Fibroblast of skin of abdomen (primary cell): ENCODE measurements around the gene VAPA.
"Not testable (repeated sequence)": the region's sequence is repeated elsewhere in the genome, so short reads cannot be mapped to it uniquely, and the experiment has no call there.

ENCODE experiments used
- DNase-seq: peaks from one replicate; pipeline ENCODE4 v3.0.0-alpha.2; 2013

The VAPA gene

DNA sequence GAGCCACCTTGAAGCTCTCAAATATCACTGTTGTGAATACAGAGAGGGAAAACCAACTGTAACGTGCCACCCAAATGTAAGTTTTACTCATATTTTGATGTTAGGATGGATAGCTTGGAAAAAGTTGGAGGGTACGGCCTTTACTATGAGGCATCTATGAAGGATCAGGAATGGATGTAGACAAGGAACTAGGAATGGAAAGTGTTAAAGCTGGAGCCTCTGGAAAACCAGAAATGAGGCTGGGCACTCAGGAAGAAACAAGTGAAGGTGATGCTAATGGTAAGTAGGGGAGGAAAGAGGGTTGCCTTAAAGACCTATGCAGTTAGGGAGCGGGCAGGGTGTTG lies 27.8 kb upstream of the VAPA start:
- DNase-seq: no peak

DNA sequence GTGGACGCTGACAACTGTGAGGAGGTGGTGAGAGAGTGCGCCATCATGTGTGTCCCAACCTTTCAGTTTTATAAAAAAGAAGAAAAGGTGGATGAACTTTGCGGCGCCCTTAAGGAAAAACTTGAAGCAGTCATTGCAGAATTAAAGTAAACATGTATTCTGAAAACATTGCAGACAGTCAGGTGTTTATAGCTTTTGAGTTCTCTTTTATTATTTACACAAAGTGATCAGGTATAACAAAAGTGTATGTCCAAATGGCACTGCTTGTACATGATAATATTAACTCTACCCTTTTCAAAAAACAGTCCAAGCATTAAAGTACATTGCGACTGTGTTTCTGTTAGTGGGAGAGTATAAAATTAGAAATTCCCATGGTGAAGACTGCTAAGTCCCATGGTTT lies 25.8 kb upstream of the VAPA start:
- DNase-seq: no peak

DNA sequence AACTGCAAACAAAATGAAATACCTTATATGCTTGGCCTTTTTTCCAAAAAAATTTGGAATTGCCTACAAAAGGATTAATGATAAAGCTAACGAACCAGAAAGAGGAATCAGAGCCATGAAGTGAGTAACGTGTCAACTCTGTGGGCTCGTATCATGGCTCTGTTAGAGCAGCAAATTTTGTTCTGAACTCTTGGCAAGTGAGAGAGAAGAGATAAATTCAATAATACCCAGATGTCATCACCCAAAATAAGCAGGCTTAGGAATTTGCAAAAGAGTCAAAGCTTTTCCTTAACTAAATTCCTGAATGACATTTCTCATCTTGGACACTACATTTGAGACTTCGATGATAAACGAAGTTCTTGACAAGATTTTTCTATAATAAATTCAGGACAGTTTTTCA lies 23.6 kb upstream of the VAPA start:
- DNase-seq: peak; percentile 54

DNA sequence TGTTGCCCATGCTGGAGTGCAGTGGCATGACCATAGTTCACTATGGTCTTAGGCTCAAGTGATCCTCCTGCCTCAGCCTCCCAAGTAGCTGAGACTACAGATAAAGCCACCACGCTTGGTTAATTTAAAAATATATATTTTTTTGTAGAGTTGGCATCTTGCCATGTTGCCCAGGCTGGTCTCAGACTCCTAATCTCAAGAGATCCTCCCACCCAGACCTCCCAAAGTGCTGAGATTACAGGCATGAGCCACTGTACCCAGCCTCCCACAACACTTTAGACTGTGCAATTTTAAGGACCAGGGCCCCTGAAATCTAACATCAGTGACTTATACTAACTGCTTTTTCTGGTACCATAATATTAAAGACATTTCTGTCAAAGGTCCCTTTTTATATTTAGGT lies 22.9 kb upstream of the VAPA start:
- DNase-seq: no peak

DNA sequence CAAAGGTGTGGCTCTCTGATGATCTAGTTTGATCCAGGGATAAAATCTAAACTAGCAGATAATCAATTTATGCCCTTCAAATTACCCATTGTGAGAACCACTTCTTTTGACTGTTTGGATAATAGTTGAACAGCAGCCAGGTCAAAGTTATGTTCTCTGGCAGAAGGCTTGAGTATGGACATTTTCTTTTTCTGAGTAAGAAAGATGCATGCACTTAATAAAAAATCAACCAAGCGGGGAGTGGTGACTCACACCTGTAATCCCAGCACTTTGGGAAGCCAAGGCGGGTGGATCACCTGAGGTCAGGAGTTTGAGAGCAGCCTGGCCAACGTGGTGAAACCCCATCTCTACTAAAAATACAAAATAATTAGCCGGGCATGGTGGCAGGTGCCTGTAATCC lies 22.3 kb upstream of the VAPA start:
- DNase-seq: peak; percentile 27

DNA sequence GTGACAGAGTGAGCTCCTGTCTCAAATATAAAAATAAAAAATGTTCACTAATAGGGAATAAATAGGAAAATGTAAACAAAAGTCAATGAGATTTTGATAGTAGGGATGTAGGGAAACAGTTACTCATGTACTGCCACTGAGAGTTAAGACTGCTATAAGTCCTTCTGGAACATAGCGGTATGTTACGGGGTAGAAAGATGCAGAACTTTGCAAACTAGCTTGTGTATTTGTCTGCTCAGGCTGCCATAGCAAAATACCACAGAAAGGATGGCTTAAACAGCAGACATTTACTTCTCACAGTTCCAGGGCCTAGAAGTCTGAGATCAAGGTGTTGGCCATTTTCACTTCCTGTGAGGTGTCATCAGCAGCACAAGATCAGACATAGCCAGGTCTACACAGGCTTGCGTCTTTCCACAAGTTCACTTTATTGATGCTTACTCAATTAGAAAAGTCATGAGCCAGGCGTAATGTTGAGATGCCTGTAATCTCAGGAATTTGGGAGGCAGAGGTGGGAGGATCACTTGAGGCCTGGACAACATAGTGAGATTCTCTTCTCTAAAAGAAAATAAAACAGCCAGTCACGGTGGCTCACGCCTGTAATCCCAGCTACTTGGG lies 19.3 kb upstream of the VAPA start:
- no peak for DNase-seq

DNA sequence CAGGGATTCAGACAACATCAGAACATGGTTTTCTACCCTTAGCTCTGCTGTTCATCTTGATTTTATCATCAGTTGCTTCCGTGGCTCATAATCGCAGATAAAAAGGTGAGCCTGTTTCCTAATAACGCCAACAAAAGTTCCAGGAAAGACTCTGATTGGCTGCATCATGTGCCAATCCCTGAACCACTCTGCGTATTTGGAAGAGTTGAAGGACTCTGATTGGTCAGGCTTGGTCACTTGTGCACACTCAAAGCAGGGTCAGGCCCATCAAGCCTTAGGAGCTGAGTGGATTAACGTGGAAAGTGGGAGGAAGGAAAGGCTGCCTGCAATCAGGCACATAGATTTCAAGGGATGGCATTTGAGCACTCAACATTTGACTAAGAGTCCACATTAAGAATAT lies 16.7 kb upstream of the VAPA start:
- no peak for DNase-seq

DNA sequence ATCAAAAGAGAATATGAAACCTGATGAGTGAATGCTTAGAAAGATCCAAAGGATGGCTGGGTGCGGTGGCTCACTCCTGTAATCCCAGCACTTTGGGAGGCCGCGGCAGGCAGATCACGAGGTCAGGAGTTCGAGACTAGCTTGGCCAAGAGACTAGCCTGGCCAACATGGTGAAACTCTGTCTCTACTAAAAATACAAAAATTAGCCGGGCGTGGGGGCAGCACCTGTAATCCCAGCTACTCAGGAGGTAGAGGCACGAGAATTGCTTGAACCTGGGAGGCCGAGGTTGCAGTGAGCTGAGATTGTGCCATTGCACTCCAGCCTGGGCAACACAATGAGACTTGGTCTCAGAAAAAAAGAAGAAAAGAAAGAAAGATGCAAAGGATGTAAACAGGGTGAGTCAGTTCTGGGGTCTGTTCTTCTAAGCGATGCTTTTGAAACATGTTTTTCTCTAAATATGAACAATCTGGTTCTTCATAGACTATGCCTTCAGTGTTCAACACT lies 16.0 kb upstream of the VAPA start:
- DNase-seq: not testable (repeated sequence)

DNA sequence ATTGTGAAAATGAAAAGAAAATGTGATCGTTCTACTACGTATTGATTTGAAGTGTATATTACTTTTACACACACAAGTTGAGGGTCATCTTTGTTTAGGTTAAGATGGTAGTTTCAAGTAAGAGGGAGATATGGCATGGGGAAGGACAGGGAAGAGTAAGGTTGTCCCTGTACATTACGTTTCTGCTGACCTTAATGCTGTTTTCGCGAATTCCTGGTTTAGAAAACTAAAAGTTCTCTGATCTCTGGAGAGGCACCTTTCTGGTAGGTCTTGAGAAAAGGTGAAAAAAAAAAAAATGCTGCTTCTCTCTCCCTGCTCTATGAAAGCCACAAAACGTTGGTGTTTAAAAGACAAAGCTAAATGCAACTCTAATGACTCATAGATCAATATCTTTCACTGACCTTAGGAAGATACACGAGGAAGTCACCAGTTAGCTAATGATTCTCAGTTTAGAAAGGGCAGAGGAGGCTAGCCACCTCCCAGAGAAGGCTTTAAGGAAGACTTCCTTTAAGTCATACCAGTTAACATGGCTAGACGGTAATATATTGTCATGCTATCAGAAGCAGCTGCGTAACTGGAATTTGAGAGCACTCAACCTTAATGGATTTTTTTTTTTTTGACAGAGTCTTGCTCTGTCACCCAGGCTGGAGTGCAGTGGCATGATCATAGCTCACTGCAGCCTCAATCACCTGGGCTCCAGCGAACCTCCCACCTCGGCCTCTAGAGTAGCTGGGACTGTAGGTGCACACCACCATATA lies 14.8 kb upstream of the VAPA start:
- peak; percentile 43 for DNase-seq

DNA sequence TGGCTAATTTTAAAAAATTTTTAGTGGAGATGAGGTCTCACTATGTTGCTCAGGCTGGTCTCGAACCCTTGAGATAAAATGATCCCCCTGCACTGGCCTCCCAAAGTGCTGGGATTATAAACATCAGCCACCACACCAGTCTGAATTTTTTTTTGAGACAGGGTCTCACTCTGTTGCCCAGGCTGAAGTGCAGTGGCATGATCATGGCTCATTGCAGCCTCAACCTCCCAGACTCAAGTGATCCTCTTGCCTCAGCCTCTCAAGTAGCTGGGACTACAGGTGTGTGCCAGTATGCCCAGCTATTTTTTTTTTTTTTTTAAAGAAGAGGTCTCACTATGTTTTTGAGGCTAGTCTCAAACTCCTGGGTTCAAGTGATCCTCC lies 14.3 kb upstream of the VAPA start:
- not testable (repeated sequence) for DNase-seq

DNA sequence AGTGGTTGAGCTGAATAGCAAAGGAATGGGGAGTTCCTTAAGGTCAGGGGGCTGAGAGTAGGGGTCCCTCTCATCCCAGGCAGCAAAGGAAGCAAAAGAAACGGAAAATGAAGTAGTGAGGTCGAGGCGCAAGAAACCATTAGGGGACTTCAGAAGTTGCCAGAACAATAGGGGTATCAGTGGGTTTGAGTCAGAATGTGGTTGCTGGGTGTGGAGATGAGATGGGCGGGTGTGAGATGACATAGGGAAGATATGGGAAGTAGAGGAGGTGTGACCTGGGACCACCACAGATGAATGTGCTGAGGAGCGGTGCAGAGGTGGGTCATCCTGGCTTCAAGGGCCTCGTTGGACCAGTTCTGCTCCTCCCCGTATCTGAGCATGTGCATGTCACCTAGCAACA lies 13.1 kb upstream of the VAPA start:
- DNase-seq: no peak

DNA sequence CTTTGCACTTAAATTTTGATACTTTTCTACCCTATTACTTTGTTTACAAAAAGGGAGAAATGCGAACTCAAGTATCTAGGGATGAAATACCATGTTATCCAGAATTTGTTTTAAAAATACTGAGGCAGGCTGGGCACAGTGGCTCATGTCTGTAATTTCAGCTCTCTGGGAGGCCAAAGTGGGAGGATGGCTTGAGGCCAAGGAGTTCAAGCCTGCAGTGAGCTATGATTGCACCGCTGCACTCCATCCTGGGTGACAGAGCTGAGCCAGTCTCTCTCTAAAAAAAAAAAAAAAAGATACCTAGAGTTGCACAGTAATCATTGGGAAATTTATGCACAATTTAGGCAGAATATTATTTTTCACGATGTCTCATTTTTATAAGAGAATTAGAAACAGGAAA lies 12.4 kb upstream of the VAPA start:
- DNase-seq: no peak

DNA sequence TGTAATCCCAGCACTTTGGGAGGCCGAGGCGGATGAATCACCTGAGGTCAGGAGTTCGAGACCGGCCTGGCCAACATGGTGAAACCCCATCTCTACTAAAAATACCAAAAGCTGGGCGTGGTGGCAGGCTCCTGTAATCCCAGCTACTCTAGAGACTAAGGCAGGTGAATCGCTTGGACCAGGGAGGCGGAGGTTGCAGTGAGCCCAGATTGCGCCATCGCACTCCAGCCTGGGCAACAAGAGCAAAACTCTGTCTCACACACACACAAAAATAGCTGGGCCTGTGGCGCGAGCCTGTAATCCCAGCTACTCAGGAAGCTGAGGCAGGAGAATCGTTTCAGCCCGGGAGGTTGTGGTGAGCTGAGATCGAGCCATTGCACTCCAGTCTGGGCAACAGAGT lies 11.6 kb upstream of the VAPA start:
- not testable (repeated sequence) for DNase-seq

DNA sequence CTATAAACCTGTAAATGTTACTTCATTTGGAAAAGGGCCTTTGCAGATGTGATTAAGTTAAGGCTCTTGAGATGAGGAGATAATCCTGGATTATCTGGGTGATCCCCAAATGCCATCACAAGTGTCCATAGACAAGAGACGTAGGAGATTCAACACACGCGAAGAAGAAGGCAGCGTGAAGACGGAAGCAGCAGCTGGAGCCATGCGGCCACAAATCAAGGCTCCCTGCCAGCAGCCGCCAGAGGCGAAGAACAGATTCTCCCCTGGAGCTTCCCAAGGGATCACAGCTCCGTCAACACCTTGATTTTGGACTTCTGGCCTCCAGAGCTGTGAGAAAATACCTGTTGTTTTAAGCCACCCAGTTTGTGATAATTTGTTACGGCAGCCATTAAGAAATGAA lies 11.0 kb upstream of the VAPA start:
- peak; percentile 41 for DNase-seq

DNA sequence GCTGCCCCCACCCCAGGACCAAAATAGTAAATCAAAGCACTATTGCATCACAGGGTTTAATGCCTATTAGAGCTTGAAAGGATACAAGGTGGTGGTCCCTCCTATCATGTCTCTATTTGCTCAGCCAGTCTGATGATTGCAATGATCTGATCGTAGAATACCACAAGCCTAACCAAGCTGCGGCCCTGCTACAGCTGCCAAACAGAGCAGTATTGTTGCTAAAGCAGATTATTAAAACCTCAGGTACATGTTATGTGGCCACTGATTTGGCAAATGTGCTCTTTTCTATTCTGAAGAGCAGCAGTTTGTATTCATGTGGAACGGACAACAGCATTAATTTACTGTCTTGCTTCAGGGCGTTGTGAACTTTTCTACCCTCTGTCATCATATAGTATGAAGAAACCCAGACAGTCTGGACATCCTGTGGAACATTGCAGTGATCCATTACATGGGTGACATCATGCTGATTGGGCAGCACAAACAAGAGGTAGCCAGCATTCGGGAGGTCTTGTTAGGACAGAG lies 8.4 kb upstream of the VAPA start:
- peak; percentile 44 for DNase-seq

DNA sequence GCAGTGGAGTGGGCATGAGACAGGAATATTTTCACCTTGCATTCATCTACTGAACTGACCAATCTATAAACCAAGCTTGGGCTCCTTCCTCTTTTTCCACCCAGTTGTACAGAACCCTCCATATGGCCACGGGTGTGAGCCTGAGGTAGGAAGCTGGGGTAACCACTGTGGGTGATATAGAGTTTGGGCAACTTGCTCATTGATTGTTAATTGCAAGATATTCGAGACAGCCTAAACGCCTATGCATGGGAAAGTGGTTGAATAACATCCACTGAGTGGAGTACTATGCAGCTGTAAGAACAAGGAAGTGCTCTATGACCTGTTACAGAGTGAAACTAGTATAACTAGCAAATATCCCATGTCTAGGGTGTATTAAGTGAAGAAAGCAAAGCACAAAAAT lies 7.3 kb upstream of the VAPA start:
- no peak for DNase-seq

DNA sequence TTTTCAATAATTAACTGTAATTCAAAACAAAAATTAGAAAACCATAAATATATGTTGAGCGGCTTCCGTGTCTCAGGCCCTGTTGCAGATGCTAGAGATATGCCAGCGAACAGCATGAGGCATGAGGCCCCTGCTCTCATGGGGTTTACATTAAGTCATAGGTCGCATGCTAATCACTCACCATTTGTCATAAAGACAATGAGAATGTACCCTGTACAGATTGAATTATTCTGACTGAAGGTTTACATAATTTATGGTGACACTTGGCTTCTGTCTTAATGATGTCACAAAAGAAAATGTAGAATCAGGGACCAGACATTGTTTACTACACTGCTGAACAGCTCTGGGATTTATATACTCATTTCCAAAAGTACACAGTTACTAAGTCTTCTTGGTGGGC lies 5.9 kb upstream of the VAPA start:
- DNase-seq: no peak

DNA sequence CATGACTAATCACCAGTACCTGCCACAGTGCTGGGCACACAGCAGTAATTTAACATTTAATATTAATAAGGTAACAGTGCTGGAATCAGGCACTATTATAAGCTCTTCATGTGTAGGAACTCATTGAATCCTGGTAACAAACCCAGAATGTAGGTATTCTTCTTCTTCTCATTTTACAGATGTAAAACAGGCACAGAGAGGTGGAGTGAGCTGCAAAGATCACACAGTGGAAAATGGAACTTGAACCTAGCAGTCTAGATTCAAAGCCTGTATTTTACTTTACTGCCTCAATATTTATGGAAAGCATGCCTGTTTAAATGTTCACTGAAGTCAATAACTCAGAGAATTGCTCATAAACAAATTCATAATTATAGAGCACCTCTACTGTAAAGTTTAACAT lies 3.7 kb upstream of the VAPA start:
- no peak for DNase-seq

DNA sequence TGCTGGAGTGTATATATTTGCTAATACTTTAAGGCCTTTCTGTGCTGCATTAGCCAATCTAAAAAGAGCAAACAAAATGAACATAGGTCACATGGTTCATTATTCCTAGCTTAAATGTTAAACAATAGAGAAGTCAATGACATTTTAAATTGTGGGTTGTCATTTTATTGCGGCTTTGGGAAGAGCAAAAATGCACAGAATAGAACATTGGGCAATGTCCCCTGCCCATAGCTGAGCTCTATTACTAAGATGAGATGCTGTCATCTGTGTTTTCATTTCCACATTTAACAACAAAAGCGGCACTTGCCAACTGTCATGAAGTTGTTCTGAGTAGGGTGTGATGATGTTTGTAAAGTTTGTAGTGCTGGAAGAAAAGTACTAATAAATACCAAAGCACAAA lies 3.2 kb upstream of the VAPA start:
- DNase-seq: no peak

DNA sequence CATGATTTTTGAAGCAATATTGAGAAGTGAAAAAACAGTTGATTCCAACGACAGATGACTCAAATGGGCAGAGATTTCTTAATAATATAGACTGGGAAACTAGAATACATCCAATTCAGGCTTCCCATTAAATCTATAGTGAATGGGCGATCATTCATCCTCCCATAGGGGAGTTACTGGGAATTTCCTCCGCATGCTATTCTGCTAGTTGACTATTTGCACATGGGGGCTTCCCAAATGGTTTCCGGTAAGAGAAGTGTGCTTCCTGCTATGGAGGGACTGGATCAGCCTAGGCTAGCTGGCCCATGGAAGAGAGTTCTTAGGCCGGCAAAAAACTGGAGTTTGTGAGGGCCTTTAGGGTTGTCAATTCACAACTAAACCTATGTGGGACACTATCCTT lies 2.6 kb upstream of the VAPA start:
- DNase-seq: no peak

DNA sequence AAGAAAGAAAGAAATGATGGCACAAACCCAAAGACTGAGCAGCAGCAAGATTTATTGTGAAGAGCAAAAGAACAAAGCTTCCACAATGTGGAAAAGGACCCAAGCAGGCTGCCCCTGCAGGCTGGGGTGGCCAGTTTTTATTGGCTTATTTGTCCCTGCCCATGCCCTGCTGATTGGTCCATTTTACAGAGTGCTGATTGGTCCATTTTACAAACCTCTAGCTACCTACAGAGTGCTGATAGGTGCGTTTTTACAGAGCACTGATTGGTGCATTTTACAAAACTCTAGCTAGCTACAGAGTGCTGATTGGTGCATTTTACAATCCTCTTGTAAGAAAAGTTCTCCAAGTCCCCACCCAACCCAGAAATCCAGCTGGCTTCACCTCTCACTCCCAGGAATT lies 1.5 kb upstream of the VAPA start:
- not testable (repeated sequence) for DNase-seq

DNA sequence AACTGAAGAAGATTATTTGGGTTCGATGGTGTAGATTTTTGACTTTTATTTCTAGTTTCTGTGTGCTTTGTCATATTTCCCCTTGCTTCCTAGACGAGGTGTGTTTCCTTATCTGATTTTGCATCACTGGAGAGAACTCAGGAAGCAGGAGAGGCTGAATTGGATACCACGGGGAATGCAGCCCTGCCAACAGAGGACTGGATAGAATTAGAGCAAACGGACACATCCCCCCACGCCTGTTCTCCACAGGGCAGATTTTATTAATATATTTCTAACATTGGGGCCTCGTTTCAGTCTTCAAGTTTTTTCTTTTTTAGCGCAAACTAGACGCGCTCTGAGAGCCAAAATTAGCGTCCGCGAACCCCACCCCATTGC lies 678 bp upstream of the VAPA start:
- DNase-seq: no peak

DNA sequence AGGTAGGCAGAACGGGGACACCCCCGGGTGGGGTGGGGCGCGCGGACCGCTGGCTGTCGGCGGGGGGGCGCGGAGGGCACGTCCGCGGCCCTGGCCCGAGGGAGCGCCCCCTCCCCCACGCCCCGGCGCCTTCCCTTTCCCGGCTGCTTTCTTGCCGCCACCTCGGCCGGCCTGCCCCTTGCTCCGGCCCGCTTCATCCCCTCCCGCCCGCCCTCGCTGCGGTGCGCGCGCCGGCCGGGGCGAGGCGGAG lies 443 bp downstream of the VAPA start:
- peak; percentile 26 for DNase-seq

DNA sequence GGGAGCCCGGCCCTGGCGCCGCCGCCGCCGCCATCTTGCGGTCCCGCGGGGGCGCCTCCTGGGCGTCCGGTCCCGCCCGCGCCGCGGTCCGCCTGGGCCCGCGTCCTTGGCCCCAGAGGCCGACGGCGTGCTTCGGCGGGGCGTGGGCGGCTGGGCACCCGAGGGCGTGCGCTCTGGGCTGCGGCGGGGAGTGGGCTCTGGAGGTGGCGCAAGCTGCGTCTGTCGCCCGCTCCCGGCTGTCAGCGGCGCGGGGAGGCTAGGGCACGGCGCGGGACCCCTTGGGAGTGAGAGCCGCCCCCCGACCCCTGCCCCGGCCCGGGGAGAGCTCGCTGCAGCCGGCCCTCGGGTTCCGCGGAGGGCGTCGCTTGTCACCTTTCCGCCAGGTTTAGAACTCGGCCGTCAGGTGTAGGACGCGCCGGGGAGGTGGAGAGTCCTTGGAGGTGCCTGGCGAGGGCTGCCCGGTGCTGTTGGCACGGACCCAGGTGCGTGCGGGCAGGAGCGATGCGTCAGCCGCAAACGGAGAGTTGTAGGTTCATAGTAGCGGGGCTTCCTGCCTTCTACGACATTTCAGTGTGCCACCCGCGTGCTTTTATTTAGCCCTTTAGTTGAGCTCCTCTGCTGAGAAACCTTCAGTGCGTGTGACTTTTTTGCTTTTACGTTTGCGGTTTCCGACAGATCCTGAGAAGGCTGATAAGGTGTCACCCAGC lies 921 bp downstream of the VAPA start:
- peak; percentile 67 for DNase-seq
